HepG2 (cell line): ENCODE measurements around the gene NPB. TPM values are rescaled to one million over a fixed set of nuclear protein-coding genes. Genes with fewer than 3 reads are reported as not detected.

Source experiments
- CREB1 ChIP-seq, 2 experiments: fragments of 450-650 bp in 1 of 2; IDR thresholded peaks; 2 replicates each; pipeline ENCODE4 v1.6.1; 2016 to 2017; ENCODE audit warnings: control low read depth in 1 of 2, mild to moderate bottlenecking in 1 of 2, missing compliant biosample characterization in 1 of 2, missing genetic modification characterization in 1 of 2
- DZIP1 ChIP-seq: sonication (generic); formaldehyde crosslinking; IDR thresholded peaks from 2 replicates; pipeline ENCODE4 v1.5.0; 2020; ENCODE audit warnings: mild to moderate bottlenecking, missing genetic modification reagents
- ELF4 ChIP-seq: sonication (generic); formaldehyde crosslinking; IDR thresholded peaks from 2 replicates; pipeline ENCODE4 v1.5.0; 2020; ENCODE audit warnings: missing genetic modification reagents, mild to moderate bottlenecking, moderate library complexity, borderline replicate concordance
- GTF2F1 ChIP-seq: fragments of 150-350 bp; IDR thresholded peaks from 2 replicates; pipeline ENCODE4 v1.6.1; 2014; ENCODE audit warnings: low read length
- IRF9 ChIP-seq: sonication (generic); formaldehyde crosslinking; IDR thresholded peaks from 2 replicates; pipeline ENCODE4 v1.8.0; 2022; ENCODE audit warnings: missing genetic modification reagents, mild to moderate bottlenecking, borderline replicate concordance
- NFAT5 ChIP-seq: sonication (generic); formaldehyde crosslinking; IDR thresholded peaks from 2 replicates; pipeline ENCODE4 v1.4.0; 2020; ENCODE audit warnings: missing genetic modification reagents
- NFE2L2 ChIP-seq: fragments of 150-350 bp; IDR thresholded peaks from 2 replicates; pipeline ENCODE4 v1.6.1; 2014; ENCODE audit warnings: low read length
- NFYC ChIP-seq: IDR thresholded peaks from 2 replicates; pipeline ENCODE4 v1.6.1; 2016; ENCODE audit warnings: missing genetic modification reagents, missing compliant biosample characterization
- POLR2A ChIP-seq, 2 experiments: IDR thresholded peaks; 2 replicates each; pipeline ENCODE4 v1.6.1; 2011; ENCODE audit warnings: low read depth in 2 of 2, low read length in 2 of 2, mild to moderate bottlenecking in 1 of 2, moderate library complexity in 1 of 2; ENCODE audit not compliant: insufficient read depth in 1 of 2
- POLR2AphosphoS2 ChIP-seq: IDR thresholded peaks from 2 replicates; pipeline ENCODE4 v1.6.1; 2011; ENCODE audit warnings: low read depth, low read length, improper control_type of control experiment
- REL ChIP-seq: sonication (generic); formaldehyde crosslinking; conservative IDR thresholded peaks from 2 replicates; pipeline ENCODE4 v1.8.0; 2022; ENCODE audit warnings: mild to moderate bottlenecking, missing genetic modification reagents, moderate library complexity
- SNAPC2 ChIP-seq: sonication (generic); formaldehyde crosslinking; IDR thresholded peaks from 2 replicates; pipeline ENCODE4 v1.8.1; 2022; ENCODE audit warnings: mild to moderate bottlenecking, missing genetic modification reagents
- SNRNP70 ChIP-seq: fragments of 200-400 bp; formaldehyde crosslinking; IDR thresholded peaks from 2 replicates; pipeline ENCODE4 v1.6.1; 2017; ENCODE audit warnings: mild to moderate bottlenecking, low read depth, low read length, moderate library complexity
- THYN1 ChIP-seq: sonication (generic); formaldehyde crosslinking; IDR thresholded peaks from 2 replicates; pipeline ENCODE4 v1.8.1; 2023; ENCODE audit warnings: low read depth, mild to moderate bottlenecking, moderate library complexity, missing genetic modification reagents, borderline replicate concordance
- ZNF275 ChIP-seq: sonication (generic); formaldehyde crosslinking; IDR thresholded peaks from 2 replicates; pipeline ENCODE4 v1.8.0; 2022; ENCODE audit warnings: missing genetic modification reagents, mild to moderate bottlenecking, inconsistent platforms, borderline replicate concordance
- ZNF44 ChIP-seq: sonication (generic); formaldehyde crosslinking; IDR thresholded peaks from 2 replicates; pipeline ENCODE4 v1.5.1; 2020; ENCODE audit warnings: mild to moderate bottlenecking, missing genetic modification reagents
- ZNF550 ChIP-seq: sonication (generic); formaldehyde crosslinking; IDR thresholded peaks from 2 replicates; pipeline ENCODE4 v1.4.0; 2020; ENCODE audit warnings: mild to moderate bottlenecking, missing genetic modification reagents, borderline replicate concordance
- ZNF644 ChIP-seq: IDR thresholded peaks from 2 replicates; pipeline ENCODE4 v1.6.1; 2016; ENCODE audit warnings: low read depth
- ZNF75D ChIP-seq: sonication (generic); formaldehyde crosslinking; IDR thresholded peaks from 2 replicates; pipeline ENCODE4 v1.8.1; 2023; ENCODE audit warnings: missing genetic modification reagents, mild to moderate bottlenecking, borderline replicate concordance
- polyA plus RNA-seq, 8 experiments: library from polyadenylated mRNA; depleted of rRNA in 3 of 8; stranded (reverse) in 7 of 8; unstranded in 1 of 8; fragments of >200 nt; fragmentation: Illumina TruSeq in 4 of 8; extraction: Trizol in 4 of 8; gene quantifications; 2 replicates each; pipeline versions ENCODE4 v1.2.1 to v1.2.3, GENCODE V29; 2011 to 2016; ENCODE audit warnings: low read depth in 4 of 8, missing spikeins in 1 of 8, mixed read lengths in 1 of 8; ENCODE audit not compliant: insufficient read depth in 1 of 8
- total RNA-seq, 5 experiments: library from RNA; depleted of rRNA; stranded (reverse); fragments of >200 nt; fragmentation: Illumina TruSeq; extraction: Trizol; gene quantifications; 2 replicates each; pipeline ENCODE4 v1.2.3, GENCODE V29; 2016; ENCODE audit warnings: low read depth in 1 of 5

Gene NPB
- total and polyA plus RNA-seq, 2 of the 13 experiments (the other 11 are each of a cell fraction or from before 2014, with no cell fraction given): 0.11 to 0.93 TPM

- TF ChIP-seq NFAT5 (CRISPR knock-in tag): 0 out of 2 replicates have a peak, but pooled peaks have one; percentile 45
- peak; percentile 82; the same call in 1 of the 2 replicates for TF ChIP-seq POLR2AphosphoS2
- TF ChIP-seq NFE2L2: no peak
- TF ChIP-seq ZNF644: no peak
- TF ChIP-seq DZIP1 (CRISPR knock-in tag): peak; percentile 75; the same call in 1 of the 2 replicates
- peak; percentile 99 for TF ChIP-seq ZNF275 (CRISPR knock-in tag)
- TF ChIP-seq POLR2A (IDR thresholded peaks at IDR 0.05; ENCODE audit: insufficient read depth in 1 of 2, low read depth in 2 of 2, low read length in 2 of 2): peak in 1 of 2 experiments; percentile 94; a peak in 2 of 4 replicates
- no peak for TF ChIP-seq SNAPC2 (CRISPR knock-in tag)
- TF ChIP-seq CREB1 (IDR thresholded peaks at IDR 0.05): peak; percentile 96
- TF ChIP-seq CREB1 (CRISPR knock-in tag; IDR thresholded peaks at IDR 0.05): peak; percentile 98
- TF ChIP-seq ELF4 (CRISPR knock-in tag): no peak; the same call in 1 of the 2 replicates
- peak; percentile 91 for TF ChIP-seq IRF9 (CRISPR knock-in tag)
- TF ChIP-seq ZNF44 (CRISPR knock-in tag): peak; percentile 97; the same call in 1 of the 2 replicates
- TF ChIP-seq ZNF75D: peak; percentile 85; the same call in 1 of the 2 replicates
- no peak for TF ChIP-seq SNRNP70
- peak; percentile 85; the same call in 1 of the 2 replicates for TF ChIP-seq REL (CRISPR knock-in tag)
- TF ChIP-seq ZNF550 (CRISPR knock-in tag): no peak
- no peak for TF ChIP-seq GTF2F1
- peak; percentile 95 for TF ChIP-seq NFYC (CRISPR knock-in tag)
- no peak for TF ChIP-seq THYN1
Observed at GRCh38 chr17:81860756-81861568, 41.1 kb upstream of the NPB start (continued).
